Measurements from ENCODE around the gene TRIP10.

The TRIP10 gene

DNA sequence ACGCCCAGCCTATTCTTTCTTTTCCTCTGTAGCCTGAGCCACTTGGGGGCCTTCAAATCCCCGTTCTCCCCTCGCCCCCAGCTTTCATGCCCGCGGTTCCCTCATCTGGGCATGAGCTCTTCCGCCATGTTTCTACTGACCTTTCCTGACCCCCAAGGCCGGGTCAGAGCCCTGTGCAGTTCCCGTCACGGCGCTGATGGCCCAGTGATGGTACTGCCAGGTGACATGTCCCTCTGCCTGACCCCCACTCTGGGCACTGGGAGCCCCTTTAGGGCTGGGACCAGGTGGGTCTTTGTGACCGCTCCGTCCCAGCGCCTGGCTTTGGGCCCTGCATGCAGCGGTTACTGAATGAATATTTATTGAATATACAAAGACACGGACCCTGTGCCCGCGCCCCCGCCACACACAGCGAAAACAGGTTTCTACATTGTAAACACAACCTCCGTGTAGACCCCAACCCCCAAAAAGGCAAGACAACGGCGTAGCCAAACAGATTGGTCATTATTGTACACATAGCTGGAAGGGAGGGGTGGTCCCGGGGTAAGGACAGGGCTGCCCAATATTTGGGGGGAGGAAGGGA is 9.8 kb upstream of the TRIP10 start:
- no peak for DNase-seq

DNA sequence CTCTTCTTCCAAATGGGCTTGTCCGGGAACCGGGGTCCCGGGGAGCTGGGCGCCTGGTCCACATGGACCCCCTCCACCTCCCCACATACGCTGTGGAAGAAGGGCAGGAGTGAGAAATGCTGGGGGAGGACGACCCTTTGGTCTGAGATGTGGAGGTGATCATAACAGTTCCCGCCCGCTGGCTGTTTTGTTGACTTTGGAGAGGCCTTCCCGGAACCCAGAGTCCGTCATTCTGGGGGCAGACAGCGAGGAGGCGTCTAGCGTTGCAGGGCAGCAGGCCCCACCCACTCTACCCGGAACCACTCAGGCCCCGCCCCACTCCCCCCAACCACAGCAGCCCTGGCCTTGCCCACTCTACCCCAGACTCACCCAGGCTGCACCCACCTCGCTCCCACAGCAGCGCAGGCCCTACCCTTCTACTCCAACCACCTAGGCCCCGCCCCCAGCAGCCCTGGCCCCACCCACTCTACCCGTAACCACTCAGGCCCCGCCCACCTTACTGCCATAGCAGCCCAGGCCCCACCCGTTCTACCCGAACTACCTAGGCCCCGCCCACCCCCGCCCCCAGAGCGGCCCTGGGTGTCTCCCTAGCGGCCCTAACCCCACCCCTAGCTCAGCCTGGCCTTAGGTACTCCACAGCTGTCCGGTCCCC is 9.2 kb upstream of the TRIP10 start:
- peak; percentile 75 for DNase-seq

DNA sequence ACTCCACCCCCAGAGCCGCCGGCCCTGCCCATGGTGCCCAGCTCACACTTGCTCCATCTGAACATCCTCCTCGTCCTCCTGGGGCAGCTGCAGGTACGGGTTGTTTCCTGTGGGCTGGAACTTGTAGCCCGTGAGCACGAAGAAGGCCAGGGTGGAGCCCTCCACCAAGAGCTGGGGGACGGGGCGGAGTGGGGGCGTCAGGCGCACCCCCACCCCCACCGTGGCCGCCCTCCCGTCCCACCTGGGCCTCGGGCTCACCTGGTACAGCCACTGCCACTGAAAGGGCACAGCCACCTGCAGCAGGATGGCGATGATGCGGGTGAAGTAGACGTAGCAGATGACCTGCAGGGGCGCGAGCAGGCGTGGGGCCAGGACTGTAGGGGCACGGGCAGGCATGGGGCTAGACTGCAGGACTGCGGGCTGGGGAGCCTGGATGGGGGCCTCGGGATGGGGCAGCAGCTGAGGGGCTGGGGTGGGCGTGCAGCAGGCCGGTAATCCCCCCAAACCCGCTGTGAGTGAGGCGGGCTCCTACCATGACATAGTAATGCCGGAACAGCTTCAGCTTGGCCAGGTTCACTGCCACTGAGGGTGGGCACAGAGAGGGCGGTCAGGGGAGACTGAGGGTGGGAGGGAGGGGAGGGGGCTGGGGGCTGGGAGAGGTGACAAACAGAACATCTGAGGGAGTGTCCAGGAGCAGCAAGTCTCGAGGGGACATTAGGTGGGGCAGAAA is 8.4 kb upstream of the TRIP10 start:
- DNase-seq, result no peak

DNA sequence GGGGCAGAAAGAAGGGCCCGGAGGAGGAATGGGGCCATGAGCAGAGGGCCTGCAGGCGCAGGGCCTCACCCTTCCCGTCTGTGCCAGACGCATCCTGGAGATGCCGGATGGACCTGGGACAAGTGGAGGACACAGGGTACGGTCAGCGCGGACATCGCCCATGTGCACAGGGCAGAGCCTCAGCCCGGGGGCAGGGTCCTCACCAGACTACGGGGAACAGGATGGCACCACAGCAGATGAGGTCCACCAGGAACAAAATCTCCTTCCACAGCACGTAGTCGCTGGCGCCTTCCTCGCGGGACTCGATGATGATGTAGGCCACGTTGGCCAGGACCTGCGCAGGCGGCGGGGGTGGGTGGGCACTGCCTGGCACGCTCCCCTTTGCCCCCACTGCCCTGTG is 7.7 kb upstream of the TRIP10 start:
- no peak for DNase-seq

DNA sequence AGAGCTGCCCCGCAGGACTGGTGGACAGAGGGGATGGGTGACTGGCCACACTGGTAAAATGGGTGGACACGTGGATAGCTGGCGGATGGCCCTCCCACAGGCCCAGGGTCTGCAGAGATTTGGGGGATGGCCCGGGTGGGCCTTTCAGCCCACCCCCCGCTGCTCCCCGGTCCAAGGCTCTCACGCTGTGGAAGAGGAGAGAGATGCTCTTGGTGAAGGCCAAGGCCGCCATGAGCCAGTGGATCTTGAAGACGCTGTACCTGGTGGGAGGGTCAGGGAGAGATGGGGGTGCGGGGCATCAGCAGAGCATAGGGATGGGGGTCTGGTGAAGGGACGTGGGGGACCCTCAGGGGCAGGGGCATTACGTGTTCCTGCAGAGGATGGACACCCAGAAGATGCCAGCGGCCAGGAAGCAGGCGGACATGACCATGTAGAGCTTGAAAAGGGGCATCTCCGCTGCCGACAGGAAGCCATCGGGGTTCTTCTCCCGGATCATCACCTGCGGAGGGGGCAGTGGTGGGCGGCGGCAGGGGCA is 6.6 kb upstream of the TRIP10 start:
- DNase-seq, result no peak

DNA sequence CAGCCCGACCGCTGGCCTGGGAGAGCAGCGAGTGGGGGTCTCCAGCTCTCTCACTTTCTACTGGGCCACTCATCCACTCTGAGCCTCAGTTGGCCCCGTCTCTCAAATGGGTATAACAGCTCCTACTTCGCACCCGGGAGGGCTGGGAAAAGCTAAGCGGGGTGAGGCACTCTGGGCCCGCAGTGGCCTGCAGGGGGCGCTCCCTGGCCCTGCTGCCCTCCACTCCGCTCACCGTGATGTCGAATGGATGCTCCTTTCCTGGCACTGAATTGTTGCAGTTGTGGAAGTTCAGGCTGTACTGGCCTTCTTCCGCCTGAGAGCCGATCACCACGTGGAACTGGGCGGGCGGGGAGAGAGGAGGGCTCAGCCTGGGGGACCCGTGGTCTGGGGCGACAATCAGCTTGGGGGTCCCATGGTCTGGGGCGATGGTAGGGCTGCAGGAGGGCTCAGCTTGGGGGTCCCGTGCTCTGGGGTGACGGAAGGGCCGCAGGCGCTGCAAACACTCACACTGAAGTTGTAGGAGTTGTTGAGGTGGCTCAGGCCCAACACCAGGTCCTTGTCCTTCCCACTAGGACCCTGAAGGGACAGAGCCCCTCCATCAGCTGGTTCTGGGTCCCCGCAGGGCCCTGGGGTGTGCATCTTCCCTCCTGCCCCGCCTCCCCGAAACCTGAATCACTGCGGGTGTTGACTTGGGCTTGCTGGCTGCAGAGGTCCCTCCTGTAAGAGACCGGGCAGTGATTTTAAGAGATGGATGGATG is 6.0 kb upstream of the TRIP10 start:
- no peak for DNase-seq

DNA sequence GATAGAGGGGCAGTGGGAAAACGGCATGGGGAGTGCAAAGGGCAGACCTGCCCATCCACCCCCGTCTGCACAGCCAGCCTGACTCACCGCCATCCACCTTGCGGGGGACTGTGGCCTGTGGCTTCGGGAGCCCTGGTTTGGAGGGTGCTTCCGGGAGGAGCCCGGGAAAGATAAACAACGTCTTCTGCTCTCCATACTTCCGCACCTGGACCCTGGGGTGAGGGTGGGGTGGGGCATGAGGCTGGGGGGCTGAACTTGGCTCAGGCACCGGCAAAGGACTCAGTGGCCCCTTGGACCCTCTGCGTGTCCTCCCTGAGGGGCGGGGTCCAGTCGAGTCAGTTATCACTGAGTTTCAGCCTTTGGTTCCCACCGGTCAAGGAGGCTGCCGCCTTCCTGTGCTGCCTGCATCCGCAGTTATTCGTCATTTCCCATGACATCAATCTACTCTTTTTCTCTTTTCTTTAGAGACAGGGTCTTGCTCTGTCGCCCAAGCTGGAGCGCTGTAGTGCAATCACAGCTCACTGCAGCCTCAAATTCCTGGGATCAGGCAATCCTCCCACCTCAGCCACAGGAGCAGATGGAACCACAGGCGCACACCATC is 5.3 kb upstream of the TRIP10 start:
- no peak for DNase-seq

DNA sequence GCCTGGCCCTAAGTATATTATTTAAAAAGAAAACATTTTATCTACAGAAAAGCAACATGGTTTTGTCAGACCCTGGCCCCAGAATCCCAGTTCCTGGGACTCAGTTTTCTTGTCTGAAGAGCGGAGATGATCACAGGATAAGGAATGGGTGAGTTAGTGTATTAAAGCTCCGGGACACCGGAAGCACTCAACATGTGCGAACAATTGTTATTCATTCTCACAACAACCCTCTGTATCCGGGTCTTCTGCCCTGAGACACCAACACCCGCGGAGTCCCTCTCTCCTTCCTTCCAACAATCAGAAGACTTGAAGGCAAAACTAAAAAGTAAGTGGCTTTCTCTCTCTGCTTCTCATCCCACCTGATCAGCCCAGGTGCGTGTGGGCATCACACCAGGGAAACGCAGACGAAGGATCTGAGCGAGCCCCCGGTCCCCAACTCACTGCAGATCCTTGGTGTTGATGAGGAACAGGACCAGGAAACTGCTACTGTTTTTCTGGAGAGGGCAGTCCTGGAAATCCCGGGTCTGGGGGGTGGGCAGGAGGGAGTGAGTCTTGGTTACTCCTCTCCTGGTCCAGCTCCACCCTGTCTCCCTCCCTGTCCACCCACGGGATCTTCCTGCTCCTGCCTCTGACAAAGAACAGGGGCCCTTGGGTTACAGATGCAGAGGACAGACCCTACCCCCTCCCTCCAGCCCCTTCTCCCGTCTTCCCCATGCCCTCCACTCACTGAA is 4.1 kb upstream of the TRIP10 start:
- DNase-seq, result no peak

DNA sequence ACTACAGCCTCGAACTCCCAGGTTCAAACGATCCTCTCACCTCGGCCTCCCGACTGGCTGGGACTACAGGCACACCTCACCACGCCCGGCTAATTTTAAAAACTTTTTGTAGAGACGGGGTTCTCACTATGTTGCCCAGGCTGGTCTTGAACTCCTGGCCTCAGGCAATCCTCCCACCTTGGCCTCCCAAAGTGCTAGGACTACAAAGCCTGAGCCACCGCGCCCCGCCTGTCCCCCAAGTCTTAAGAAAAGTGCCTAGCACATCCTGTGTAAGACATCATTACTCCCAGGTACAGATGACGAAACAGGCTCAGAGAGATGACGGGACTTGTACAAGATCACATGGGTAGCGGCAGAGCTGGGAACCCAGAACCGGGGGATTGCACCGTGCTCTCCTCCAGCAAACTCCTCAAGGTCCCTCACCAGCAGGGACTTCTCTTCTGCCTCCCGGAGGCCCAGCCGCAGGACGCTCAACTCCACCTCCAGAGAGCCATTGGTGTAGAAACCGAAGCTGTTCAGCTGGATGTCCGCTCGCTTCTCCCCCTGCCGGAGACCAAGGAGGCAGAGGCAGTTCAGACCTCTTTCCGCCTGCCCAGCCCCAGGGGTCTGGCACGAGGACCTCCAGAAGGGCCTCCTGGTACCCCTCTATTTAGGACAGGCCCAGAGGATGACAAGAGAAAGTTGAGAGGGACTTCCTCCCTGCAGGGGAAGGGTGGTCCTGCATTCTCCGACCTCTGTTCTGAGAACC is 3.1 kb upstream of the TRIP10 start:
- peak; percentile 45 for DNase-seq

DNA sequence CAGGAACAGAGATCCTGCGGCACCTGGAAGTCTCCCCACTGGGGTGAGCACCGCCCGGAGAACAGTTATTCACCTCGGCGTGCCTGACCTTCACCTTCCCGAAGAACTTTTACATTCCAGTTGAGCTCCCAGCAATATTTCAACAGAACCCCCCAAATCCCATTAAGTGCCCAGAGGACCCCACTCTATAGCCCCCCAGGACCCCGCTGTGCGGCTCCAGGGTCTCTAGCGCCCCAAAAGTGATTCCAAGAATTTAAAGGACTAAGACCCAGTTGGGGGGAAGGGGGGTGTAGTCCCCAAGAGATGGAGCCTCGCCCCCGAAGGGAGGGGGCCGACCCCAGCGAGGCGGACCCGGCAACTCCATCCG is 2.6 kb upstream of the TRIP10 start:
- DNase-seq, result no peak

DNA sequence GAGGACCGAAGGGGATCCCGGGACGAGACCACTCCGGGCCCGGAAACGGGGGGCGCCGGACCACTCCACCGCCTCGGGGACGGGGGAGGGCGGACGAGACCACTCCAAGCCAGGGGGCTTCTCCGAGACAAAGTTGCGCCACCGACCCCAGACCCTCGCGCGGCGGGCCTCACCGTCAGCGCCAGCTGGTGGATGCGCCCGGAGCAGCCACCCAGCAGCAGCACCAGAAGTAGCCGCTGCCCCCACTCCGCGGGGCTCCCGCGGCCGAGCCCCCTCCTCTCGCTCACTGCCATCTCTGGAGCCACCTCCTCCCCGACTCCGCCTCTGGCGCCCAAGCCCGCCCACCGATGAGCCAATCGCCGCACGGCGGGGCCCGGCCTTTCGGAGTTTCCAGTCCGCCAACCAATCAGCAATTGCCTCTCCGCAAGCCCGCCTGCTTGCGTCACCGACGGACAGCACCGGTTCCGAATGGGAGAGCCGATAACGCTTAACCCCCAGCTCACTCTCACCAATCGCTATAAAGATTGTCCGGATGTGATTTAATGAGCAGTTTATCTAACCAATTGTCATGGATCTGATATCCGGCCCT is 2.1 kb upstream of the TRIP10 start, which contains the start of gene GPR108:
GPR108 (minus strand) TSS at position 297 of the 589 bp plus-strand sequence; CDS start at position 293, 4 bp downstream.
- DNase-seq, result peak; percentile 99

DNA sequence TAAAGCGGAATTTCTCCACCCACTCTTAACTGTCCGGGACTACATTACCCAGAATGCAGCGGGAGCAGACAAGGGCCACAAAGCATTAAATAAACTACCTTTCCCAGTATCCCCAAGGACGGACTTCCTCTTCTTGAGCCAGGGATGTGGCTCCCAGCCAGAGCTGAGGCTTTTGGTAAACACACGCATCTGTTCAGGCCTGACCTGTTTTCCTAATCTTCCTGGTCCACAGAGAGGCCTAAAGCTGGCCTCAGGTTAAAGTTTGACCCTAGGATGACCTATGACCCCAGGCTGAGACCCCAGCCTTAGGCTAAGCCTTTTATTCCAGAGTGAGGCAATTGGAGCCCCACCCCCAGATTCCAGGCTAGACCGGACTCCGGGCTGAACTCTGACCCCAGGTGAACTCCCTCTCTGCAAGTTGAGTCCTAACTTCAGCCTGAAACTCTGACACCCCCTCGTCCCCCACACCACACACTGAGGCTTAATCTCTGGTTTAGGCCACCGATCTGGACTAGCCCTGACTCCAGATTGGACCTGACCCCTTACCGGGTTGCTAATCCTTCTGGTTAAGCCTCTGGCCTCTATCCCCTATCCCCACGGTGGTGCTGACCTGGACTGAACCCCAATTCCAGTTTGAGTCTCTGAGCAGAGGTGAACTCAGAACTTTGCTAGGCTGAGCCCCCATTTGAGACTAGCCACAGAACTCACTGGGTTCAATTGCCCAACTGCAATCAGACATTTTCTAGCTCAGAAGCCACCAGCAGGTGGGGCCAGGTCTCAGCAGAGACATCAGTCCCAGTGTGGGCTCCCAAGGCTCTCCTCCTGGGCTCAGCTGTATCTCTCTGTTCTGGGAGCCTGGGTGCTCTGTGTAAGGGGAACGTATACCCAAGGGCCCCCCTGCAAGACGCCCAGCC is 1.4 kb upstream of the TRIP10 start:
- DNase-seq, result peak; percentile 75

DNA sequence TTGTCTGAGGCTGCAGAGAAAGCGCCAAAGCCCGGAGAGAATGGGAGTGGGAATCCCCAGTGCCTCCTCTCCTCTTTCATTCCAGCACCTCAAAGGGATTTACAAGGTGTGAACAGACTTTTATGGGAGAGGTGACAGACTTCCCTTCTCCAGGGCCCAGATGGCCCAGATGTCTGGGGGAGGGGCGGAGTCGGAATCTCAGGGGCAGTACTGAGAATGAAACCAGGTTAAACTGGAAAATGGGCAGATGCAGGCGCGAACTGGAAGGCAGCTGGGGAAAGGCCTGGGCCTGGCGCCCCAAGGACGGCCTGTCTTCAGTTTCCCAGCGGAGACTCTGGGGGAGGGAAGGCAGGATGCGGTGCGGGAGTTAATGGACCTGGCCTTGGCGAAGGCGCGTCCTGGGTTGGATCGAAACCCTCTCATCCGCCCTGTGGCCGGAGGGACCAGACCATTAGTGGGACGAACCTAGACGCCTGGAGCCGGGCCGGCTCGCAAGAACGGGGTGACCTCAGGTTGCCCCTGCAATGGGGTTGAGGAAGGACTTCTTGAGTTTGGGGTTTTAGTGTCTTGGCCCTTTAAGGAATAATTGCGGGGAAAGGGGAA is 592 bp upstream of the TRIP10 start:
- peak; percentile 27 for DNase-seq

DNA sequence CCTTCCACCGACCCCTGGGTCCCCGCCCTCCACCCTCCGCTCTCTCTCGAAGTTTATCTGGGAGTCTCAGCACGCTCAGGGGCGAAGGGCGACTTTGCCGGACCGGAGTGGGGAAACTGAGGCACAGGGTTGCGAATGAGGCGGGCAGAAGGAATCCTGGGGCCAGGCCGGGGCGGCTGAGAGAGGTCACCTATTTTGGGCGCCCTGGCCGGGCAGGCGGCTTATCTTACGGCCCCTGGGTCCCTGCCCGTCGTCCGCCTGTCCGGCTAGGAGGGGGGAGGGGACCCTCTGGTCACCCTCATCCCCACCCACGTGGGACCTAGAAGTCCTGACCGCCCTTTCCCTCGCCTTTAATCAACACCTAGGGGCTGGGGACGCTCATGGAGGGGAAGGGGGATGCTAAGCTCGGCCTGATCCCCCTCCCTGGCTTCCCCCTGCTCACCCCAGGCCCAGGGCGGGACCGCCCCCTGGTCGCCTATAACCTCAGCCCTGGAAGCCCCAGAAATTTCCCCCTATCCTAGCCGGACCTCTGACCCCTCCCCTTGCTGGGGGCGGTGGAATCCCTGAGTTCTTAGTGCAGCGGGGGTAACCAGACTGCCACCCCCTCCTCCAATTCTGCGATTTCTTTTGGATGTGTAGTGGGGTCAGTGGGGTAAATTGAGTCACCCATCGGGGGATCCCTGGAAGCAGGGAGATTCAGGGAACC is 556 bp downstream of the TRIP10 start:
- no peak for DNase-seq

DNA sequence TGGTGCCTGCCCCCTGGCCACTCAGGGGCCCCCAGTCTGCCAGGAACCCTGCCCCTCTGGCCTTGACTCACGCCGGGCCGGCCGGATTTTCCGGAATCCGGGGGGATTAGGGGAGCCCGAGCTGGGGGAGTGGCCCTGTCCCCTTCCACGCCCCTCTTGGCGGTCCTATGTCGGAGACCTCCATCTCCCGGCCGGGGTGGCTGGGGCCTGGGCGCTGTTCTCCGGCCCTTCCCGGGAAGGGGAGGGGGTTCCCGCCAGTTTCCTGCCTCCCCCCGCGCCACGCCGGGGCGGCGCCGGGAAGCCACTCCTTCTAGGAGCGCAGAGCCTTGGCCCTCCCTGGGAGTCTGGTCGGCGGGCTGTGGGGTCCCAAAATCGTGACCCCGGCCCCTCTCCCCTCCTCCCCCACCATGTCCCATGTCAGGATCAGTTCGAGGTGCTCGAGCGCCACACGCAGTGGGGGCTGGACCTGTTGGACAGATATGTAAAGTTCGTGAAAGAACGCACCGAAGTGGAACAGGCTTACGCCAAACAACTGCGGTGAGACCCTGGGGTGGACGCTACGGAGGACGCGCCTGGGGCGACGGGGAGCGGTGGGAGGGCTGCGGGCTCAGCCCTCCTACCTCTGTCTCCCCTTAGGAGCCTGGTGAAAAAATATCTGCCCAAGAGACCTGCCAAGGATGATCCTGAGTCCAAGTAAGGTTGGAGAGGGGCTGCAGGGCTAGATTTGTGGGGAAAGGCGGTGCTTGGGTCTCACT is 1.3 kb downstream of the TRIP10 start:
- no peak for DNase-seq

DNA sequence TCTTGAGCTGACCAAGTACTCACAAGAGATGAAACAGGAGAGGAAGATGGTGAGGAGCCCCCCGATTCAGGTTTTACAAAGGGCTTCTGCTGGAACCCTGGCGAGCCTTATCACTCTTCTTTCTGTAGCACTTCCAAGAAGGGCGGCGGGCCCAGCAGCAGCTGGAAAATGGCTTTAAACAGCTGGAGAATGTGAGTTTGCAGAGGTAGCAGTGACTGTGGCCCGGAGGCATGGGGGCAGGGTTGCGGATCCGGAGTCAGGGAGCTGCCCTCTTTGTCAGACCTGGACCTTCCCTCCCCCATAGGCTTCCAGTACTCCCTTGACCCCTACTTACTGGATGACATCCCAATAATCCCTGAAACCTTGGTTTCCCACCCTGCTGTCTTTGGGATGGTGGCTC is 3.6 kb downstream of the TRIP10 start:
- DNase-seq, result no peak

DNA sequence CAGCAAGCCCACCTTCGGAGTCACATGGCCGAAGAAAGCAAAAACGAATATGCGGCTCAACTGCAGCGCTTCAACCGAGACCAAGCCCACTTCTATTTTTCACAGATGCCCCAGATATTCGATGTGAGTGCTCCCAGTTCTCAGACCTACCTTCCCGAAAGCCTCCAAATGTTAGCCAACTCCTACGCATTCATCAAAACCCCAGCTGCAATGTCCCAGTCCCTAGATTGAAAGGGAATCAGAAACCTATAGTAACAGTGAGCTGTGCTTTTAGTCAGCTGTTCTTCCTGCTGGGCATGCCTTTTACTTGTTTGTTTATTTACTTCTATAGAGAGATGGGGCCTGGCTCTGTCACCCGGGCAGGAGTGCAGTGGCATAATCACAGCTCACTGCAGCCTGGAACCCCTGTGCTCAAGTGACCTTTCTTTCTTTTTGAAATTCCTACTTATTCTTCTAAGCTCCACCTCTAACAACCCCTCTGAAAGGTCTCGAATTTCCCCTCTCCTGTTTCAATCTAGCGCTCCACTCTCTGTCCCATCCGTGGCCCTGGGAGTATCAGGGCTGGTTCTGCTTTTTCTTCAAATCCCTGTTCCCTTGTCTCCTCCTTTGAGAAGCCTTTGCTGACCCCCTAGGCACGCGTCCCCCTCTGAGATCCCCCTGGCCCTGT is 4.4 kb downstream of the TRIP10 start:
- no peak for DNase-seq
